Uterus (tissue), 4 donors: ENCODE data around the gene PPM1H. TPM values are rescaled to one million over a fixed set of nuclear protein-coding genes. Genes with fewer than 3 reads are reported as not detected.

ENCODE experiments used
- DNase-seq, 2 donors: peaks; one replicate each; pipeline ENCODE4 v3.0.0-alpha.2; 2019 to 2020
- H3K27ac ChIP-seq, 2 donors: fragments of 200-600 bp; sonication (generic); 1 replicate in 1 of 2; 2 replicates in 1 of 2; pipeline ENCODE4 v1.5.1; 2016 to 2018
- H3K27me3 ChIP-seq, 2 donors: fragments of 200-600 bp; sonication (generic); one replicate each; pipeline ENCODE4 v1.5.1; 2018 to 2019; ENCODE audit warnings: control low read depth in 1 of 2
- H3K36me3 ChIP-seq, 2 donors: fragments of 200-600 bp; sonication (generic); one replicate each; pipeline ENCODE4 v1.5.1; 2019; ENCODE audit warnings: control low read depth in 1 of 2
- H3K4me1 ChIP-seq, 2 donors: fragments of 200-600 bp; sonication (generic); one replicate each; pipeline ENCODE4 v1.5.1; 2018 to 2019; ENCODE audit warnings: control low read depth in 1 of 2
- H3K4me3 ChIP-seq, 2 donors: fragments of 200-600 bp; sonication (generic); 1 replicate in 1 of 2; 2 replicates in 1 of 2; pipeline ENCODE4 v1.5.1; 2018 to 2019; ENCODE audit warnings: mild to moderate bottlenecking in 1 of 2
- H3K9me3 ChIP-seq, 2 donors: fragments of 200-600 bp; sonication (generic); one replicate each; pipeline ENCODE4 v1.5.1; 2019; ENCODE audit warnings: control low read depth in 1 of 2
- CTCF ChIP-seq, 4 experiments: fragments of 200-600 bp in 2 of 4; fragments of 450-650 bp in 2 of 4; sonication (generic) in 2 of 4; IDR thresholded peaks; one replicate each; pipeline ENCODE4 v1.5.1; 2016 to 2019; ENCODE audit warnings: antibody characterized with exemption in 4 of 4, mild to moderate bottlenecking in 2 of 4, moderate library complexity in 1 of 4
- POLR2A ChIP-seq, 2 donors: fragments of 450-650 bp; IDR thresholded peaks; one replicate each; pipeline ENCODE4 v1.6.1; 2016; ENCODE audit warnings: antibody characterized with exemption in 2 of 2, mild to moderate bottlenecking in 1 of 2, moderate library complexity in 1 of 2
- intact Hi-C: fragments of 100-400 bp; cut with DNase I; formaldehyde crosslinking; loops from one replicate; pipeline ENCODE4 v1.15.1; 2023; ENCODE audit warnings: low total_unique reads
- total RNA-seq, 4 donors: library from RNA; depleted of rRNA in 3 of 4; stranded (reverse); fragments of >200 nt in 3 of 4; gene quantifications; one replicate each; pipeline versions ENCODE4 v1.1.0 to v1.2.4, GENCODE V29; 2014 to 2023
- donor health status: DM: yes; HTN: yes; CAD: no.

Gene PPM1H
- 10 to 100 TPM in 2 of 4 donors, 1 to 10 TPM in 2; 2.0 to 24.1 (median 6.6) TPM for total RNA-seq

GRCh38 chr12:62934799-62935674 is at the start of gene PPM1H:
PPM1H (minus strand) TSS chr12:62935150; CDS start chr12:62934736, 414 bp downstream.
- no peaks in the 10 kb centered on the region for H3K27me3 ChIP-seq
- TF ChIP-seq POLR2A (IDR thresholded peaks at IDR 0.05), result peak in 1 of 2 donors; percentile 42
- peak in 2 of 4 experiments; percentile 20 to 52 for TF ChIP-seq CTCF (IDR thresholded peaks at IDR 0.05)
- no peaks in the 10 kb centered on the region for H3K9me3 ChIP-seq
- H3K36me3 ChIP-seq, result no peaks in the 10 kb centered on the region
- DNase-seq, result peak; percentile 29 to 38
- H3K4me1 ChIP-seq, result no peaks in the 10 kb centered on the region
- H3K27ac ChIP-seq, result peak within 1 kb of the TSS; percentile 12 to 50
- H3K4me3 ChIP-seq, result peak within 1 kb of the TSS; percentile 37 to 67
- intact Hi-C loops, result no loop called here

GRCh38 chr12:62983594-62983993 is 48.6 kb upstream of the PPM1H start:
- TF ChIP-seq POLR2A (IDR thresholded peaks at IDR 0.05) (no peak), CTCF (IDR thresholded peaks at IDR 0.05) (no peak)
- Histone ChIP-seq H3K9me3 (no peaks in the 10 kb centered on the region), H3K27ac (no peak overlapping the region), H3K27me3 (no peaks in the 10 kb centered on the region), H3K4me3 (no peak overlapping the region), H3K4me1 (no peaks in the 10 kb centered on the region), H3K36me3 (no peaks in the 10 kb centered on the region)
- intact Hi-C loops, result no loop called here
- DNase-seq, result no peak

- no peak for TF ChIP-seq CTCF (IDR thresholded peaks at IDR 0.05)
- Histone ChIP-seq H3K9me3 (no peaks in the 10 kb centered on the region), H3K4me3 (no peak overlapping the region), H3K4me1 (no peaks in the 10 kb centered on the region), H3K27me3 (no peaks in the 10 kb centered on the region), H3K36me3 (no peaks in the 10 kb centered on the region), H3K27ac (no peak overlapping the region)
- no peak for DNase-seq
- intact Hi-C loops, result no loop called here
Observed at GRCh38 chr12:62978768-62979167, 43.8 kb upstream of the PPM1H start.

- intact Hi-C loops, result no loop called here
- no peaks in the 10 kb centered on the region for H3K27me3 ChIP-seq
- H3K27ac ChIP-seq, result no peak overlapping the region
- H3K4me1 ChIP-seq, result no peaks in the 10 kb centered on the region
- H3K4me3 ChIP-seq, result no peak overlapping the region
- no peaks in the 10 kb centered on the region for H3K36me3 ChIP-seq
- no peak for DNase-seq
- no peaks in the 10 kb centered on the region for H3K9me3 ChIP-seq
- TF ChIP-seq POLR2A (IDR thresholded peaks at IDR 0.05), result no peak
- TF ChIP-seq CTCF (IDR thresholded peaks at IDR 0.05), result no peak
Observed at GRCh38 chr12:62977883-62978282, 42.9 kb upstream of the PPM1H start.

GRCh38 chr12:62977418-62977817 is 42.5 kb upstream of the PPM1H start:
- H3K36me3 ChIP-seq, result no peaks in the 10 kb centered on the region
- H3K4me1 ChIP-seq, result no peaks in the 10 kb centered on the region
- H3K27me3 ChIP-seq, result no peaks in the 10 kb centered on the region
- TF ChIP-seq CTCF (IDR thresholded peaks at IDR 0.05) (no peak), POLR2A (IDR thresholded peaks at IDR 0.05) (no peak)
- DNase-seq, result no peak
- no peaks in the 10 kb centered on the region for H3K9me3 ChIP-seq
- intact Hi-C loops, result no loop called here
- no peak overlapping the region for H3K27ac ChIP-seq
- no peak overlapping the region for H3K4me3 ChIP-seq
